A549 (cell line): Measurements from ENCODE around the gene PDIA6.

ENCODE experiments used
- JUN ChIP-seq, 2 experiments: fragments of >200 bp; sonication (Bioruptor Twin); formaldehyde crosslinking; IDR thresholded peaks; 2 replicates in 1 of 2; 3 replicates in 1 of 2; pipeline ENCODE4 v1.6.1; 2016 to 2017
- JUNB ChIP-seq: fragments of >200 bp; sonication (Bioruptor Twin); formaldehyde crosslinking; IDR thresholded peaks from 2 replicates; pipeline ENCODE4 v1.6.1; 2016
- POLR2A ChIP-seq: IDR thresholded peaks from 2 replicates; pipeline ENCODE4 v1.6.1; 2012; ENCODE audit warnings: mild to moderate bottlenecking, low read length
- RAD21 ChIP-seq, 2 experiments: fragments of >200 bp in 1 of 2; sonication (Bioruptor Twin) in 1 of 2; formaldehyde crosslinking in 1 of 2; IDR thresholded peaks in 1 of 2; conservative IDR thresholded peaks in 1 of 2; 2 replicates in 1 of 2; 3 replicates in 1 of 2; pipeline ENCODE4 v1.6.1; 2012 to 2018; ENCODE audit warnings: inconsistent platforms in 1 of 2
- RFX5 ChIP-seq: fragments of 450-650 bp; IDR thresholded peaks from 2 replicates; pipeline ENCODE4 v1.7.1; 2014; ENCODE audit warnings: antibody characterized with exemption, mild to moderate bottlenecking, moderate library complexity
- TF ChIP-seq, protein P1 (sequence below): fragments of >200 bp; sonication (Bioruptor Twin); formaldehyde crosslinking; IDR thresholded peaks from 3 replicates; pipeline ENCODE4 v1.5.1; 2016

DNA sequence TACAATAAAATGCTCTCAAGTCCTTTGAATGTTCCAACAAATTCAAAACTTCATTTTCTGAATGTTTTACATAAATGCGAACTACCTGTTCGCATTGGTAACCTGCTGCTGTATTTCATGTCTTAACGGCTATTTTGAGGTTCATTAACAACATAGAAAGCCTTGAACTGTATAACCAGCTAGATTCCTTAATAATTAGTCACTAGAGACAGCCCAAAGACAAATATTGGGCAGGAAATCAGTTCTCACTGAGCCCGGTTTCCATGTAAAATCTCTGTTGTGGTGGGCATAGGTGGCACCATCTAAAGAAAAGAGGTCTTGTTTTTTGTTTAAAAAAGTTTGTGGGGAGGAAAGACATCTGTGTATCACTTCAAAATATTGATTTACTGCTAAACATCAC is 29.2 kb downstream of the PDIA6 start:
- TF ChIP-seq POLR2A (no peak), RFX5 (no peak), JUNB (no peak), JUN (IDR thresholded peaks at IDR 0.05) (no peak), RAD21 (conservative IDR thresholded peaks at IDR 0.05 in 1 of 2, IDR thresholded peaks at IDR 0.05 in 1 of 2) (no peak)
- TF ChIP-seq, protein P1, sequence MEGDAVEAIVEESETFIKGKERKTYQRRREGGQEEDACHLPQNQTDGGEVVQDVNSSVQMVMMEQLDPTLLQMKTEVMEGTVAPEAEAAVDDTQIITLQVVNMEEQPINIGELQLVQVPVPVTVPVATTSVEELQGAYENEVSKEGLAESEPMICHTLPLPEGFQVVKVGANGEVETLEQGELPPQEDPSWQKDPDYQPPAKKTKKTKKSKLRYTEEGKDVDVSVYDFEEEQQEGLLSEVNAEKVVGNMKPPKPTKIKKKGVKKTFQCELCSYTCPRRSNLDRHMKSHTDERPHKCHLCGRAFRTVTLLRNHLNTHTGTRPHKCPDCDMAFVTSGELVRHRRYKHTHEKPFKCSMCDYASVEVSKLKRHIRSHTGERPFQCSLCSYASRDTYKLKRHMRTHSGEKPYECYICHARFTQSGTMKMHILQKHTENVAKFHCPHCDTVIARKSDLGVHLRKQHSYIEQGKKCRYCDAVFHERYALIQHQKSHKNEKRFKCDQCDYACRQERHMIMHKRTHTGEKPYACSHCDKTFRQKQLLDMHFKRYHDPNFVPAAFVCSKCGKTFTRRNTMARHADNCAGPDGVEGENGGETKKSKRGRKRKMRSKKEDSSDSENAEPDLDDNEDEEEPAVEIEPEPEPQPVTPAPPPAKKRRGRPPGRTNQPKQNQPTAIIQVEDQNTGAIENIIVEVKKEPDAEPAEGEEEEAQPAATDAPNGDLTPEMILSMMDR: no peak
